Measurements from ENCODE around the gene SOCS7. TPM values are rescaled to one million over a fixed set of nuclear protein-coding genes. Genes with fewer than 3 reads are reported as not detected.
A peak's percentile ranks its signal among the peaks of the same experiment; 100 is the strongest.

The SOCS7 gene
- total RNA-seq, 2 donors from 2014 or later: 14.2 to 29.7 TPM

GRCh38 chr17:38415250-38416194 is 63.9 kb downstream of the SOCS7 start:
- ATAC-seq (peak in 1 of 2 donors; percentile 12), DNase-seq (ENCODE audit: low spot score) (no peak)
- Mint-ChIP-seq H3K36me3 (no peaks in the 10 kb centered on the region), H3K4me1 (ENCODE audit: low read depth in 2 of 2) (peaks cover 0 to 3% of the 10 kb centered on the region in 2 donors), H3K27ac (no peak overlapping the region), H3K4me3 (no peak overlapping the region), H3K27me3 (peaks cover 10 to 23% of the 10 kb centered on the region in 2 donors), H3K9me3 (no peaks in the 10 kb centered on the region)

- no peak for DNase-seq (ENCODE audit: low spot score)
- Mint-ChIP-seq H3K27me3 (peaks cover 9 to 19% of the 10 kb centered on the region in 2 donors), H3K4me3 (no peak overlapping the region), H3K4me1 (ENCODE audit: low read depth in 2 of 2) (peaks cover 0 to 3% of the 10 kb centered on the region in 2 donors), H3K9me3 (no peaks in the 10 kb centered on the region), H3K27ac (no peak overlapping the region), H3K36me3 (no peaks in the 10 kb centered on the region)
- no peak for ATAC-seq
Measured at GRCh38 chr17:38416840-38417209, 65.2 kb downstream of the SOCS7 start.

DNA sequence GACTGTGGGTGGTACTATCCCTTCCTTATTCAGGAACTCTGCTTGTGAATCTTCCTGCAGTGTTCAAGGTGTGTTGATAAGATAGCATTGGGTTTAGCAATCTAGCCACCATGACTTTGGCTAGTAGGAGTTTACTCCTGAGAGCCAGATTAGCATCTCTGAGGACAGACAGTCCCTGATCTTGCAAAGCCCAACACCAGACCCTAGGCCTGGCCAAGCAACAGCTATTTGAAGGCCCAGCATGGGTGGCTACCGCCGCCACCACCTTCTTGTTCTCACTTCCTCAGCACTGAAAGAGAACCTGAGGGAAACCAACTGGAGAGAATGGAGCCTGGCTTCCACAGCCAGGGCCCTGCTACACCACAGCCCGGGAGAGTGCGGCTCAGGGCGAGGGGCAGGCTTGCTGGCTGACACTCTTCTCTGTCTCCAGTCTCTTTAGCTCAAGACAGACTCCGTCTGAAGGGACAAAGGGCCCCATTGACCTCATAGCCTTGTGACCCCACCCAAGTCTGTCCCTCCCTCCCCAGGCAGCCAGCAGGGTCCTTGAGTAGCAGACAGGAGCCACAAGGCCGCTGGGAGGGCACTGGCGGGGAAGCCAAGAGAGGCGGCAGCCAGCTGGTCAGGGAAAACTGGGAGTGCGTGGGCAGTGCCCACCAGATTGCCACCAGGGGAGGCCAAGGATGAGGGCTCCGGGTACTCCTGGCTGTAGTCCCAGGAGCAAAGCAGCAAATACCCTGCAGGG is 65.7 kb downstream of the SOCS7 start:
- DNase-seq (ENCODE audit: low spot score): no peak
- Mint-ChIP-seq H3K9me3 (no peaks in the 10 kb centered on the region), H3K4me3 (no peak overlapping the region), H3K36me3 (no peaks in the 10 kb centered on the region), H3K4me1 (ENCODE audit: low read depth in 2 of 2) (peaks cover 0 to 3% of the 10 kb centered on the region in 2 donors), H3K27ac (no peak overlapping the region), H3K27me3 (peaks cover 9 to 19% of the 10 kb centered on the region in 2 donors)
- no peak for ATAC-seq

- DNase-seq (ENCODE audit: low spot score) (no peak), ATAC-seq (no peak)
- H3K27ac Mint-ChIP-seq: no peak overlapping the region
- no peaks in the 10 kb centered on the region for H3K36me3 Mint-ChIP-seq
- H3K27me3 Mint-ChIP-seq: peaks cover 14 to 21% of the 10 kb centered on the region in 2 donors
- no peak overlapping the region for H3K4me3 Mint-ChIP-seq
- H3K4me1 Mint-ChIP-seq (ENCODE audit: low read depth in 2 of 2): peaks cover 0 to 3% of the 10 kb centered on the region in 2 donors
- no peaks in the 10 kb centered on the region for H3K9me3 Mint-ChIP-seq
Measured at GRCh38 chr17:38418062-38418692, 66.5 kb downstream of the SOCS7 start.

DNA sequence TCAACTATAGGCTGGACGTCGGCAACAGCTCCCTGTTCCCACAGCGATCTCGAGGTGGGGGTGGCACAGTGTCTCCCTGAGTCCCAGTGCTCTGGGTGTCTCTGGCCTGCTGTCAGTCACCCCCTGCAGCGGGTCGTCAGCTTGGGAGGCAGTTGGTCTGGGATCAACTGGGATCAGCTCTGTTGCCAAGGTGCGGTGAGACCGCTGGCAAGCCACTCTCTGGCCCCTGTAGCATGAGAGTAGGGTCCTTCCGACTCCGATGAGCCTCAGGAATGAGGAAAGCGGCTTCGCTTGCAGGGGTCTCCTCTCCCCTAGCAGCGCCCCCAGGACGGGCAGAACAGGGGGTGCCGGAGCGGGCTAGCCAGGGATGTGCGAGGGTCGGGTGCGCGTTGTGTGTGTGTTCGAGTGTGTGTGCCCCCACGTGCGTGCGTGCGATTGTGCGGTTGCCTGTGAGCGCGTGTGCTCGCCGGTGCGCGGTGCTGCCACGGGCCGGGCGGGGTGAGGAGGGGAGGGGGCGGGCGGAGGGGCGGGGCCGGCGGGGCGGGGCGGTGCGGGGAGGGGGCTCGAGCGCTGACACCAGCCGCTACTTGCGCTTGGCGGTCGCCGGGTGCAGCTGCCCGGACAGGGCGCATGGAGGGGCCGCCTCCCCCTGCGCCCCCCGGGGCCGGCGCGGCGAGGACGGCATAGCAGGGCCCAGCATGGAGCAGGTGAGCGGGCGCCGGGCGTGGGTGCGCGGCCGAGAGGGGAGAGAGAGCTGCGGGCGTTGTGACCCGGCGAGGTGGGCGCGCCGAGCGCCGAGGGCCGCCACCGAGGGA is 67.3 kb downstream of the SOCS7 start:
- no peak for ATAC-seq
- H3K27ac Mint-ChIP-seq: no peak overlapping the region
- H3K27me3 Mint-ChIP-seq: peaks cover 19 to 24% of the 10 kb centered on the region in 2 donors
- H3K36me3 Mint-ChIP-seq: no peaks in the 10 kb centered on the region
- H3K9me3 Mint-ChIP-seq: no peaks in the 10 kb centered on the region
- DNase-seq (ENCODE audit: low spot score): no peak
- peaks cover 0 to 3% of the 10 kb centered on the region in 2 donors for H3K4me1 Mint-ChIP-seq (ENCODE audit: low read depth in 2 of 2)
- H3K4me3 Mint-ChIP-seq: no peak overlapping the region

DNA sequence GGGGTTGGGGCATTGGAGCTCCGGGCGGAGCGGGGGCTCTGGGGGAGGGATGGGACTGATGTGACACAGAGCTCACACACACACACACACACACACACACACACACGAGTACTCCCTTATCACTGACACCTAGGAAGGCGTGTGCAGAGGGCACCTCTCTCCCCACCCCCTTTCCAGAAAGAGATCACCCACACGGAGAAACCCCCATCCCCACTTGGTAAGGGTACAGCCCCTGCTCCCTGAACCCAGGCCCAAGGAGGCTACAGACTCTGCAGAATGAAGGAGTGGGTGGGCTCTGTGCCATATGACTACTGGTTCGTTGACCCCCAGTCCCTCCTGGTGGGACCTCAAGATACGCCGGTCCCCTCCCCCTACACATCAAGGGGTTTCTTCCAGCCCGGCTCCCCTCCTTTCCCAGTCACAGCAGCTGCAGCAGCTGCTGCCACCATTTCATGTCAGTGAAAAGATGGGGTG is 67.9 kb downstream of the SOCS7 start:
- H3K27ac Mint-ChIP-seq: no peak overlapping the region
- no peaks in the 10 kb centered on the region for H3K36me3 Mint-ChIP-seq
- H3K4me3 Mint-ChIP-seq: no peak overlapping the region
- H3K27me3 Mint-ChIP-seq: peaks cover 23 to 29% of the 10 kb centered on the region in 2 donors
- no peak for DNase-seq (ENCODE audit: low spot score)
- no peak for ATAC-seq
- no peaks in the 10 kb centered on the region for H3K9me3 Mint-ChIP-seq
- peaks cover 0 to 3% of the 10 kb centered on the region in 2 donors for H3K4me1 Mint-ChIP-seq (ENCODE audit: low read depth in 2 of 2)

- Mint-ChIP-seq H3K9me3 (no peaks in the 10 kb centered on the region), H3K36me3 (no peaks in the 10 kb centered on the region), H3K4me1 (ENCODE audit: low read depth in 2 of 2) (peaks cover 0 to 8% of the 10 kb centered on the region in 2 donors), H3K4me3 (no peak overlapping the region), H3K27me3 (peaks cover 33 to 37% of the 10 kb centered on the region in 2 donors), H3K27ac (no peak overlapping the region)
- no peak for DNase-seq (ENCODE audit: low spot score)
- ATAC-seq: no peak
Measured at GRCh38 chr17:38420518-38420917, 68.9 kb downstream of the SOCS7 start.

- peaks cover 36 to 38% of the 10 kb centered on the region in 2 donors for H3K27me3 Mint-ChIP-seq
- ATAC-seq (no peak), DNase-seq (ENCODE audit: low spot score) (no peak)
- no peak overlapping the region for H3K27ac Mint-ChIP-seq
- no peak overlapping the region for H3K4me3 Mint-ChIP-seq
- H3K36me3 Mint-ChIP-seq: no peaks in the 10 kb centered on the region
- H3K9me3 Mint-ChIP-seq: no peaks in the 10 kb centered on the region
- peaks cover 0 to 9% of the 10 kb centered on the region in 2 donors for H3K4me1 Mint-ChIP-seq (ENCODE audit: low read depth in 2 of 2)
Measured at GRCh38 chr17:38421171-38421841, 69.7 kb downstream of the SOCS7 start.

GRCh38 chr17:38421871-38422827 is 70.5 kb downstream of the SOCS7 start:
- Mint-ChIP-seq H3K9me3 (no peaks in the 10 kb centered on the region), H3K27me3 (peaks cover 34 to 39% of the 10 kb centered on the region in 2 donors), H3K36me3 (no peaks in the 10 kb centered on the region), H3K4me3 (no peak overlapping the region), H3K4me1 (ENCODE audit: low read depth in 2 of 2) (peaks cover 0 to 13% of the 10 kb centered on the region in 2 donors), H3K27ac (no peak overlapping the region)
- ATAC-seq (no peak), DNase-seq (ENCODE audit: low spot score) (no peak)

DNA sequence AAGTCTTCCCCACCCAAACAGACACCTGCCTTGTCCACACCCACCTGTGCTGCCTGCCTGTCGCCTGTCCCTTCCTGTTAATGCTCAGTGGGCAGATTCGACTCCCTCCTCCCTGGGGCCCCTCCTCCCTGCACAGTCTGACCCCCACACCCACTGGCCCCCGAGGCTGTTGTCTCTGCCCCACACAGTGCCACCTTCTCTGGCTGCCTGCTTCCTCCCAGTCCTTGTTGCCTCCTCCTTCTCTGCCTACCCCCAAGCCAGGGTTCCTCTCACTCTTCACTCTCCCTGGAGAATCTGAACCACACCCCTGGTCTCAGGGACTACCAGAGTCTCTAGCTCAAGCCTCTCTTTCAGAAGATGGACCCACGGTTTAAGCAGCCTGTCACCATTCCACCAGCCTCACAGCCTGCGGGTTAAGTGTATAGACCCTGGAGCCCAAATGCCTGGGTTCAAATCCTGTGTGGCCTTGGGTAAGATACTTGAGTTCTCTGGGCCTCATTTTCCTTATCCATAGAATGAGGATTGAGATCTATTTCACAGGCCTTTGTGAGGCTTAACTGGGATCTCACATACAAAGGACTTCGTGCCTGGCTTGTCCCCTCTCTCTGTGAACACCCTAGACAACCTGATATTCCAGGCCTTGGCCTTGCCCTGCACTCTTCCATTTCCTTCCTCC is 72.8 kb downstream of the SOCS7 start:
- H3K27me3 Mint-ChIP-seq: peaks cover 31 to 32% of the 10 kb centered on the region in 2 donors
- H3K36me3 Mint-ChIP-seq: no peaks in the 10 kb centered on the region
- no peaks in the 10 kb centered on the region for H3K9me3 Mint-ChIP-seq
- DNase-seq (ENCODE audit: low spot score) (no peak), ATAC-seq (no peak)
- no peak overlapping the region for H3K4me3 Mint-ChIP-seq
- H3K27ac Mint-ChIP-seq: no peak overlapping the region
- peaks cover 8 to 18% of the 10 kb centered on the region in 2 donors for H3K4me1 Mint-ChIP-seq (ENCODE audit: low read depth in 2 of 2)

DNA sequence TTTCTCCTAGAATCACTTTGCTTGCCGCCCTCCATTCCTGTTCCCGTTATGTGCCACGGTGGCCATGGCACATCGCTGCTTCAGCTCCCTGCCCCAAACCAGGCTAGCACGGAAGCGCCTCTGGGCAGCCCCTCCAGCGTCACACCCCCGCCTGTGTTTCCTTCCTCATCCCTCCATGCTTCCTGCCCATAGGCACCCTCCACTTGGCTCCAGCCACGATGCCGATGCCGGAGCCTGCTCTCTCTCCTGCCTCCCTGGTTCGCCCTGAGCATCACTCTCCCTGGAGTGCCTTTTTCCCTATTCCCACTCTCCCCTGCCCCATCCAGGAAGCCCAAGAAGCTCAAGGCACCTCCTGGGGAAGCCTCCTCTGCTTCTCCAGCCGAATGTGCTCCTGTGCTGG is 73.4 kb downstream of the SOCS7 start:
- H3K4me1 Mint-ChIP-seq (ENCODE audit: low read depth in 2 of 2): peaks cover 8 to 24% of the 10 kb centered on the region in 2 donors
- no peak overlapping the region for H3K4me3 Mint-ChIP-seq
- ATAC-seq: no peak
- H3K36me3 Mint-ChIP-seq: no peaks in the 10 kb centered on the region
- peaks cover 26 to 32% of the 10 kb centered on the region in 2 donors for H3K27me3 Mint-ChIP-seq
- no peak overlapping the region for H3K27ac Mint-ChIP-seq
- no peak for DNase-seq (ENCODE audit: low spot score)
- no peaks in the 10 kb centered on the region for H3K9me3 Mint-ChIP-seq

Data from natural killer cell treated with Interleukin-12 subunit alpha and Interleukin-12 subunit beta and Interleukin-15 and Interleukin-18, amount 100 ng/mL, for 72 hours (primary cell).